Effector memory CD4-positive, alpha-beta T cell (primary cell): ENCODE measurements around the gene EYS.

Experiments used
- DNase-seq, 3 donors: peaks; one replicate each; pipeline ENCODE4 v3.0.0-alpha.2; 2020
- H3K27ac ChIP-seq: 2 replicates; pipeline ENCODE4 v1.7.0; 2013; ENCODE audit warnings: mild to moderate bottlenecking, low read length, moderate library complexity; ENCODE audit not compliant: insufficient read depth, poor library complexity, severe bottlenecking
- H3K27me3 ChIP-seq: replicated peaks from 2 replicates; pipeline ENCODE4 v1.7.0; 2013; ENCODE audit warnings: mild to moderate bottlenecking, low read length; ENCODE audit not compliant: insufficient read depth, control insufficient read depth, poor library complexity, severe bottlenecking
- H3K36me3 ChIP-seq: 2 replicates; pipeline ENCODE4 v1.7.0; 2013; ENCODE audit warnings: mild to moderate bottlenecking, low read length, moderate library complexity; ENCODE audit not compliant: control insufficient read depth, insufficient read depth
- H3K4me1 ChIP-seq: 2 replicates; pipeline ENCODE4 v1.7.0; 2013; ENCODE audit warnings: low read length, mild to moderate bottlenecking; ENCODE audit not compliant: control insufficient read depth, insufficient read depth, poor library complexity, severe bottlenecking
- H3K4me3 ChIP-seq: 2 replicates; pipeline ENCODE4 v1.7.0; 2013; ENCODE audit warnings: low read length, low read depth, mild to moderate bottlenecking; ENCODE audit not compliant: insufficient read depth, poor library complexity, severe bottlenecking
- H3K9me3 ChIP-seq: 2 replicates; pipeline ENCODE4 v1.7.0; 2013; ENCODE audit warnings: mild to moderate bottlenecking, low read length, moderate library complexity; ENCODE audit not compliant: control insufficient read depth

EYS gene

GRCh38 chr6:64926051-64926450 is 781.0 kb downstream of the EYS start:
- Histone ChIP-seq H3K4me1 (no peaks in the 10 kb centered on the region), H3K36me3 (no peaks in the 10 kb centered on the region), H3K9me3 (no peaks in the 10 kb centered on the region), H3K27me3 (no peaks in the 10 kb centered on the region), H3K27ac (no peak overlapping the region), H3K4me3 (no peak overlapping the region)
- DNase-seq, result no peak

- Histone ChIP-seq H3K27ac (no peak overlapping the region), H3K27me3 (no peaks in the 10 kb centered on the region), H3K36me3 (no peaks in the 10 kb centered on the region), H3K9me3 (no peaks in the 10 kb centered on the region), H3K4me3 (no peak overlapping the region), H3K4me1 (no peaks in the 10 kb centered on the region)
- DNase-seq, result no peak
These were observed 786.8 kb downstream of the EYS start for GRCh38 chr6:64920257-64920656.

DNA sequence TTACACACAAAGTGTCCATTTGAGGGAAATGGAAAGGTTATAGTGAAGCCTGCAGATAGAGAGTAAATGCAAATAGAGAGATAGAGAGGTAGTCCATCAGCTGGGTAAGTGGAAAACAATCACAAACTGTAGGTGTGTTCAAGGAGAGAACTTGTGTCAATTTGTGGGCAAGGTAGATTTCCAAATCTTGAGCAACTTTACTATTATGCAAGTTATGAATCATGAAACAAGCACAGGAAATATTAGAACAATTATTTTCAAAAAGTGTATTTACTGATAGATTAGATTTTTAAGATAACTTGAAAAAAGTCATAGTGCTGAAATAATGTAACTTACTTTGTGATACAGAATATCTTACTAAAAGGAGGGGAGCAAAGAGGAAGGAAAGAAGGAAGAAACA is 792.9 kb downstream of the EYS start:
- Histone ChIP-seq H3K27ac (no peak overlapping the region), H3K9me3 (no peaks in the 10 kb centered on the region), H3K27me3 (no peaks in the 10 kb centered on the region), H3K36me3 (no peaks in the 10 kb centered on the region), H3K4me1 (no peaks in the 10 kb centered on the region), H3K4me3 (no peak overlapping the region)
- DNase-seq, result no peak

DNA sequence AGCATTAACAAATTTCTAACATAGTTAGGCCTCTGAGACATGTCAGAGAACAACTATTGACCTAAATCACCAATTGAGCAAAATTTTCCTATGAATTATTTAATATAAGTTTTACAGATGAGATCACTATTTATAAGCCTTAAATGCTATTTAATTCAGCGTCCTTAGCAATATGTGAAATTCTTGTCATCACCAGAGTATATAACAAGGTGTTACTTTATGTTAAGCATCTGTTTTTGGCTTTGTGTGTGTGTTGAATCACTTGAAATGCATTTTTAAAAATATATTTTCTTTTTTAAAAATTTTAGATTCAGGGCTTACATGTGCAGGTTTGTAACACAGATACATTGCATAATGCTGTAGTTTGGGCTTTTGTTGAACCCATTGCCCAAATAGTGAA is 794.1 kb downstream of the EYS start:
- Histone ChIP-seq H3K4me1 (no peaks in the 10 kb centered on the region), H3K4me3 (no peak overlapping the region), H3K36me3 (no peaks in the 10 kb centered on the region), H3K27ac (no peak overlapping the region), H3K9me3 (no peaks in the 10 kb centered on the region), H3K27me3 (no peaks in the 10 kb centered on the region)
- no peak for DNase-seq

DNA sequence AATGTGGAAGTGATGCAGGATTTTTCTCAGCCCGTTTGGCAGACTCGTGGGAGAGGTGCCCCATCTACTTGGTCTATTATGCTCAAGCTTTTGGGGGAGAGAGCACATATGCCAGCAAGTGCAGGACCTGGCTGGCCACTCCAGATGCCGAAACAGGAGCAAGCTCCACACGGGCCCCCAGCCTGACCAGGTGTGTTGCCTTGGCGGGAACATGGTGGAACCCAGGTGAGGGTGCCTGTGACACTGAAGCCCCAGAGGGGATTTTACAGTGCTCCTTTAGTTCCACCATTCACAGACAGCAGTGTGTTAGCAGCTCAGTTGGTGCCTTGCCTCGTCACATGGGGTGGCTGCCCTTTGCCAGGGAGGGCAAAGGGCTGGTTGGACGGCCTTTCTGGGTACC is 798.9 kb downstream of the EYS start:
- H3K4me3 ChIP-seq, result no peak overlapping the region
- no peaks in the 10 kb centered on the region for H3K9me3 ChIP-seq
- DNase-seq, result no peak

DNA sequence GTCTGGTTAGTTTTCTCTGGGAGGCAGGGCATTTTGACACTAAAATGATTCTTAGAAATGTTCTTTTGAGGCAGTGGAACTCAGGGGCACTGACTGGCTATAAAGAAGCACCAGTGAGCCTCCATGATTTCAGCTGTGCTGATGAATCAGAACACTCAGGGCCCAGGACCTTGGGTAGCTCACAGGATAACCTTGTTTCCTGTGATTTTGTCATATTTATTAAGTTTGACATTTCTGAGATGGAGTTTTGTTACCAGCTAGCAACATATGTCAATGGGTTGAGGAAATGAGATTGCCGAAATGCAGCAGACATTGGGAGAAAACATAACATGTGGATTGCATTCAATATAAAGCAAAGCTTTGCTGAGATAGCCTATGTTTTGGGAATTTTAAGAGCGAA is 802.4 kb downstream of the EYS start:
- H3K27me3 ChIP-seq, result no peaks in the 10 kb centered on the region
- H3K9me3 ChIP-seq, result no peaks in the 10 kb centered on the region
- no peak overlapping the region for H3K27ac ChIP-seq
- H3K4me3 ChIP-seq, result no peak overlapping the region
- H3K4me1 ChIP-seq, result no peaks in the 10 kb centered on the region
- no peak for DNase-seq
- H3K36me3 ChIP-seq, result no peaks in the 10 kb centered on the region

More for the DNA sequence above, 798.9 kb downstream of the EYS start:
- Histone ChIP-seq H3K4me1 (no peaks in the 10 kb centered on the region), H3K36me3 (no peaks in the 10 kb centered on the region), H3K27me3 (no peaks in the 10 kb centered on the region), H3K27ac (no peak overlapping the region)

DNA sequence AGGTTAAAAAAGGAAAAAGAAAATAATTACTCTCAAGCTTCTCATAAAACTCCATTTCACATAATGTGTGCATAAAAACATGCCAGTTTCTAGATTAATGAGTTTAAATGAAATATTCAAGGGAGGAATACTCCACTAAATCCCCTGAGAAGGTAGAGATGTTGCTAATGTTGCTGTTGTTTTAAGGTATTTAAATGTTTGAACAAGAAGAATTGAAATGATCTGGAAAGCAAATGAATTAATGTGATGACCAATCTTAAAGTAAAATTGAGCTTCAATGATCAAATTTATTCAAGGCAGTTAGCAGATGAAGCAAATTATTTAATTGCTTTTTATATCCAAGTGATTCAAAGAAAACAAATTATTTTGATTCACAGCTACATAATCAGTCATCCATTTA is 804.4 kb downstream of the EYS start:
- no peaks in the 10 kb centered on the region for H3K36me3 ChIP-seq
- no peak for DNase-seq
- no peaks in the 10 kb centered on the region for H3K27me3 ChIP-seq
- H3K4me3 ChIP-seq, result no peak overlapping the region
- H3K4me1 ChIP-seq, result no peaks in the 10 kb centered on the region
- no peaks in the 10 kb centered on the region for H3K9me3 ChIP-seq
- no peak overlapping the region for H3K27ac ChIP-seq

GRCh38 chr6:64896939-64897338 is 810.1 kb downstream of the EYS start:
- no peak for DNase-seq
- Histone ChIP-seq H3K27ac (no peak overlapping the region), H3K36me3 (no peaks in the 10 kb centered on the region), H3K9me3 (no peaks in the 10 kb centered on the region), H3K4me1 (no peaks in the 10 kb centered on the region), H3K4me3 (no peak overlapping the region), H3K27me3 (no peaks in the 10 kb centered on the region)

DNA sequence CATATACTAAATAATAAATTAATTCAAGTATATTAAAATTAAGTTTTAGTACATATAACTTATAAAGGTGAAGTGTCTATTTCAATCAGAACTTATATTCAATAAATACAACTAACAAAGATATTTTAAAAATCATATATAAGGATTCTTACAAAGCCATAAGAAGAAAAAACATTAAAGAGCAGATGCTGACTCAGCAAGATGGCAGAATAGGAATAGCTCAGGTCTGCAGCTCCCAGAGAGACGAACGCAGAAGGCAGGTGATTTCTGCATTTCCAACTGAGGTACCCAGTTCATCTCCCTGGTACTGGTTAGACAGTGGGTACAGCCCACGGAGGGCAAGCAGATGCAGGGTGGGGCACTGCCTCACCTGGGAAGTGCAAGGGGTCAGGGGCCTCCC is 811.1 kb downstream of the EYS start:
- no peak overlapping the region for H3K4me3 ChIP-seq
- H3K9me3 ChIP-seq, result no peaks in the 10 kb centered on the region
- no peaks in the 10 kb centered on the region for H3K36me3 ChIP-seq

GRCh38 chr6:64890609-64891008 is 816.4 kb downstream of the EYS start:
- DNase-seq, result no peak
- no peak overlapping the region for H3K27ac ChIP-seq
- no peaks in the 10 kb centered on the region for H3K9me3 ChIP-seq
- H3K4me1 ChIP-seq, result no peaks in the 10 kb centered on the region
- H3K27me3 ChIP-seq, result no peaks in the 10 kb centered on the region
- H3K4me3 ChIP-seq, result no peak overlapping the region
- no peaks in the 10 kb centered on the region for H3K36me3 ChIP-seq

More for the DNA sequence above, 811.1 kb downstream of the EYS start:
- Histone ChIP-seq H3K4me1 (no peaks in the 10 kb centered on the region), H3K27me3 (no peaks in the 10 kb centered on the region), H3K27ac (no peak overlapping the region)
- no peak for DNase-seq

GRCh38 chr6:64889144-64889543 is 817.9 kb downstream of the EYS start:
- no peaks in the 10 kb centered on the region for H3K9me3 ChIP-seq
- no peak overlapping the region for H3K4me3 ChIP-seq
- no peaks in the 10 kb centered on the region for H3K36me3 ChIP-seq
- DNase-seq, result no peak
- H3K27ac ChIP-seq, result no peak overlapping the region
- no peaks in the 10 kb centered on the region for H3K27me3 ChIP-seq
- no peaks in the 10 kb centered on the region for H3K4me1 ChIP-seq
